Ishikawa (cell line): ENCODE measurements around the gene NWD2.

Experiments
- CREB1 ChIP-seq: IDR thresholded peaks from 2 replicates; pipeline ENCODE4 v1.6.1; 2012; ENCODE audit warnings: low read depth
- EGR1 ChIP-seq: IDR thresholded peaks from 2 replicates; pipeline ENCODE4 v1.6.1; 2012
- EP300 ChIP-seq: IDR thresholded peaks from 2 replicates; pipeline ENCODE4 v1.6.1; 2012; ENCODE audit warnings: borderline replicate concordance
- RAD21 ChIP-seq: IDR thresholded peaks from 2 replicates; pipeline ENCODE4 v1.6.1; 2012; ENCODE audit warnings: low read depth
- TAF1 ChIP-seq: IDR thresholded peaks from 2 replicates; pipeline ENCODE4 v1.6.1; 2012; ENCODE audit warnings: low read depth, mild to moderate bottlenecking
- TCF12 ChIP-seq: IDR thresholded peaks from 2 replicates; pipeline ENCODE4 v1.6.1; 2012; ENCODE audit warnings: low read depth
- TEAD4 ChIP-seq: IDR thresholded peaks from 2 replicates; pipeline ENCODE4 v1.6.1; 2012
- USF1 ChIP-seq: IDR thresholded peaks from 2 replicates; pipeline ENCODE4 v1.6.1; 2012
- YY1 ChIP-seq: IDR thresholded peaks from 2 replicates; pipeline ENCODE4 v1.6.1; 2012; ENCODE audit warnings: low read depth
- TF ChIP-seq, protein P1 (sequence below): IDR thresholded peaks from 2 replicates; pipeline ENCODE4 v1.6.1; 2012; ENCODE audit warnings: low read depth, mild to moderate bottlenecking

- TF ChIP-seq EP300 (no peak), USF1 (no peak), CREB1 (no peak), TEAD4 (no peak), EGR1 (no peak), TCF12 (no peak), TAF1 (no peak), RAD21 (no peak), YY1 (no peak)
- TF ChIP-seq, protein P1, sequence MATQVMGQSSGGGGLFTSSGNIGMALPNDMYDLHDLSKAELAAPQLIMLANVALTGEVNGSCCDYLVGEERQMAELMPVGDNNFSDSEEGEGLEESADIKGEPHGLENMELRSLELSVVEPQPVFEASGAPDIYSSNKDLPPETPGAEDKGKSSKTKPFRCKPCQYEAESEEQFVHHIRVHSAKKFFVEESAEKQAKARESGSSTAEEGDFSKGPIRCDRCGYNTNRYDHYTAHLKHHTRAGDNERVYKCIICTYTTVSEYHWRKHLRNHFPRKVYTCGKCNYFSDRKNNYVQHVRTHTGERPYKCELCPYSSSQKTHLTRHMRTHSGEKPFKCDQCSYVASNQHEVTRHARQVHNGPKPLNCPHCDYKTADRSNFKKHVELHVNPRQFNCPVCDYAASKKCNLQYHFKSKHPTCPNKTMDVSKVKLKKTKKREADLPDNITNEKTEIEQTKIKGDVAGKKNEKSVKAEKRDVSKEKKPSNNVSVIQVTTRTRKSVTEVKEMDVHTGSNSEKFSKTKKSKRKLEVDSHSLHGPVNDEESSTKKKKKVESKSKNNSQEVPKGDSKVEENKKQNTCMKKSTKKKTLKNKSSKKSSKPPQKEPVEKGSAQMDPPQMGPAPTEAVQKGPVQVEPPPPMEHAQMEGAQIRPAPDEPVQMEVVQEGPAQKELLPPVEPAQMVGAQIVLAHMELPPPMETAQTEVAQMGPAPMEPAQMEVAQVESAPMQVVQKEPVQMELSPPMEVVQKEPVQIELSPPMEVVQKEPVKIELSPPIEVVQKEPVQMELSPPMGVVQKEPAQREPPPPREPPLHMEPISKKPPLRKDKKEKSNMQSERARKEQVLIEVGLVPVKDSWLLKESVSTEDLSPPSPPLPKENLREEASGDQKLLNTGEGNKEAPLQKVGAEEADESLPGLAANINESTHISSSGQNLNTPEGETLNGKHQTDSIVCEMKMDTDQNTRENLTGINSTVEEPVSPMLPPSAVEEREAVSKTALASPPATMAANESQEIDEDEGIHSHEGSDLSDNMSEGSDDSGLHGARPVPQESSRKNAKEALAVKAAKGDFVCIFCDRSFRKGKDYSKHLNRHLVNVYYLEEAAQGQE, result no peak
Observed at GRCh38 chr4:37381040-37381668, 136.6 kb downstream of the NWD2 start.
